K562 (cell line): ENCODE data around the gene FAM136A. TPM values are rescaled to one million over a fixed set of nuclear protein-coding genes. Genes with fewer than 3 reads are reported as not detected.

Experiments
- BACH1 ChIP-seq: fragments of 200-800 bp; sonication (Bioruptor generic); IDR thresholded peaks from 2 replicates; pipeline ENCODE4 v1.6.1; 2016; ENCODE audit warnings: missing genetic modification characterization, missing compliant biosample characterization
- CBFB ChIP-seq: sonication (generic); formaldehyde crosslinking; IDR thresholded peaks from 2 replicates; pipeline ENCODE4 v1.4.0; 2020; ENCODE audit warnings: mild to moderate bottlenecking, missing genetic modification reagents
- CHD7 ChIP-seq: fragments of 200-600 bp; sonication (generic); IDR thresholded peaks from one replicate; pipeline ENCODE4 v1.6.1; 2012; ENCODE audit warnings: mild to moderate bottlenecking, low read depth, low read length, inconsistent platforms
- HDAC8 ChIP-seq: fragments of 450-650 bp; IDR thresholded peaks from 2 replicates; pipeline ENCODE4 v1.6.1; 2016; ENCODE audit warnings: mild to moderate bottlenecking, missing genetic modification characterization, moderate library complexity, missing compliant biosample characterization
- KDM2B ChIP-seq: fragments of 250-450 bp; sonication (Bioruptor Pico); IDR thresholded peaks from 2 replicates; pipeline ENCODE4 v1.8.0; 2021; ENCODE audit warnings: mild to moderate bottlenecking, moderate library complexity
- NFXL1 ChIP-seq: fragments of 450-650 bp; formaldehyde crosslinking; IDR thresholded peaks from 2 replicates; pipeline ENCODE4 v1.4.0; 2021; ENCODE audit warnings: mild to moderate bottlenecking
- OTX1 ChIP-seq: fragments of 450-650 bp; formaldehyde crosslinking; IDR thresholded peaks from 2 replicates; pipeline ENCODE4 v1.4.0; 2022; ENCODE audit warnings: mild to moderate bottlenecking
- SAFB ChIP-seq: fragments of 200-400 bp; formaldehyde crosslinking; IDR thresholded peaks from 2 replicates; pipeline ENCODE4 v1.6.1; 2017; ENCODE audit warnings: low read depth, low read length, borderline replicate concordance
- polyA plus RNA-seq, 8 experiments: library from polyadenylated mRNA; depleted of rRNA in 4 of 8; stranded (reverse) in 5 of 8; unstranded in 3 of 8; fragments of >200 nt; fragmentation: Nextera tagmentation in 2 of 8; fragmentation: Illumina TruSeq in 1 of 8; extraction: Ambion mirVana in 2 of 8; extraction: Trizol in 1 of 8; gene quantifications; 2 replicates each; pipeline versions ENCODE4 v1.2.1 to v1.2.3, GENCODE V29; 2011 to 2014; ENCODE audit warnings: inconsistent platforms in 1 of 8, missing spikeins in 1 of 8
- total RNA-seq, 7 experiments: library from RNA; depleted of rRNA in 6 of 7; stranded (reverse); fragments of >200 nt in 6 of 7; fragmentation: Illumina TruSeq in 2 of 7; extraction: Trizol in 2 of 7; gene quantifications; 2 replicates each; pipeline versions ENCODE4 v1.2.1 to v1.2.3, GENCODE V29; 2011 to 2021; ENCODE audit warnings: low replicate concordance in 1 of 7
- TF ChIP-seq, protein P1 (sequence below): fragments of 250-450 bp; sonication (Bioruptor Pico); IDR thresholded peaks from 2 replicates; pipeline ENCODE4 v1.8.0; 2021; ENCODE audit warnings: moderate library complexity, mild to moderate bottlenecking, inconsistent platforms
- TF ChIP-seq, protein P2 (sequence below): fragments of 450-650 bp; IDR thresholded peaks from 2 replicates; pipeline ENCODE4 v1.7.0; 2016; ENCODE audit warnings: borderline replicate concordance

The FAM136A gene
- total and polyA plus RNA-seq, 9 of the 15 experiments (the other 6 are each of a cell fraction or from before 2014, with no cell fraction given): 89.0 to 151 (median 104) TPM

- TF ChIP-seq HDAC8 (tag) (no peak), OTX1 (CRISPR knock-in tag) (no peak), CHD7 (no peak), CBFB (CRISPR knock-in tag) (peak; percentile 66; the same call in 1 of the 2 replicates), KDM2B (CRISPR knock-in tag) (no peak; the same call in 1 of the 2 replicates), NFXL1 (CRISPR knock-in tag) (no peak), BACH1 (tag) (no peak), SAFB (no peak)
- TF ChIP-seq, protein P1, sequence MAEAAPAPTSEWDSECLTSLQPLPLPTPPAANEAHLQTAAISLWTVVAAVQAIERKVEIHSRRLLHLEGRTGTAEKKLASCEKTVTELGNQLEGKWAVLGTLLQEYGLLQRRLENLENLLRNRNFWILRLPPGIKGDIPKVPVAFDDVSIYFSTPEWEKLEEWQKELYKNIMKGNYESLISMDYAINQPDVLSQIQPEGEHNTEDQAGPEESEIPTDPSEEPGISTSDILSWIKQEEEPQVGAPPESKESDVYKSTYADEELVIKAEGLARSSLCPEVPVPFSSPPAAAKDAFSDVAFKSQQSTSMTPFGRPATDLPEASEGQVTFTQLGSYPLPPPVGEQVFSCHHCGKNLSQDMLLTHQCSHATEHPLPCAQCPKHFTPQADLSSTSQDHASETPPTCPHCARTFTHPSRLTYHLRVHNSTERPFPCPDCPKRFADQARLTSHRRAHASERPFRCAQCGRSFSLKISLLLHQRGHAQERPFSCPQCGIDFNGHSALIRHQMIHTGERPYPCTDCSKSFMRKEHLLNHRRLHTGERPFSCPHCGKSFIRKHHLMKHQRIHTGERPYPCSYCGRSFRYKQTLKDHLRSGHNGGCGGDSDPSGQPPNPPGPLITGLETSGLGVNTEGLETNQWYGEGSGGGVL (CRISPR knock-in tag): no peak
- TF ChIP-seq, protein P2, sequence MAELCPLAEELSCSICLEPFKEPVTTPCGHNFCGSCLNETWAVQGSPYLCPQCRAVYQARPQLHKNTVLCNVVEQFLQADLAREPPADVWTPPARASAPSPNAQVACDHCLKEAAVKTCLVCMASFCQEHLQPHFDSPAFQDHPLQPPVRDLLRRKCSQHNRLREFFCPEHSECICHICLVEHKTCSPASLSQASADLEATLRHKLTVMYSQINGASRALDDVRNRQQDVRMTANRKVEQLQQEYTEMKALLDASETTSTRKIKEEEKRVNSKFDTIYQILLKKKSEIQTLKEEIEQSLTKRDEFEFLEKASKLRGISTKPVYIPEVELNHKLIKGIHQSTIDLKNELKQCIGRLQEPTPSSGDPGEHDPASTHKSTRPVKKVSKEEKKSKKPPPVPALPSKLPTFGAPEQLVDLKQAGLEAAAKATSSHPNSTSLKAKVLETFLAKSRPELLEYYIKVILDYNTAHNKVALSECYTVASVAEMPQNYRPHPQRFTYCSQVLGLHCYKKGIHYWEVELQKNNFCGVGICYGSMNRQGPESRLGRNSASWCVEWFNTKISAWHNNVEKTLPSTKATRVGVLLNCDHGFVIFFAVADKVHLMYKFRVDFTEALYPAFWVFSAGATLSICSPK: no peak
Observed at GRCh38 chr2:70248181-70248847, 53.6 kb downstream of the FAM136A start, which contains the start of gene TIA1 (continued).
